ENCODE data around the gene OBSCN.

OBSCN gene

DNA sequence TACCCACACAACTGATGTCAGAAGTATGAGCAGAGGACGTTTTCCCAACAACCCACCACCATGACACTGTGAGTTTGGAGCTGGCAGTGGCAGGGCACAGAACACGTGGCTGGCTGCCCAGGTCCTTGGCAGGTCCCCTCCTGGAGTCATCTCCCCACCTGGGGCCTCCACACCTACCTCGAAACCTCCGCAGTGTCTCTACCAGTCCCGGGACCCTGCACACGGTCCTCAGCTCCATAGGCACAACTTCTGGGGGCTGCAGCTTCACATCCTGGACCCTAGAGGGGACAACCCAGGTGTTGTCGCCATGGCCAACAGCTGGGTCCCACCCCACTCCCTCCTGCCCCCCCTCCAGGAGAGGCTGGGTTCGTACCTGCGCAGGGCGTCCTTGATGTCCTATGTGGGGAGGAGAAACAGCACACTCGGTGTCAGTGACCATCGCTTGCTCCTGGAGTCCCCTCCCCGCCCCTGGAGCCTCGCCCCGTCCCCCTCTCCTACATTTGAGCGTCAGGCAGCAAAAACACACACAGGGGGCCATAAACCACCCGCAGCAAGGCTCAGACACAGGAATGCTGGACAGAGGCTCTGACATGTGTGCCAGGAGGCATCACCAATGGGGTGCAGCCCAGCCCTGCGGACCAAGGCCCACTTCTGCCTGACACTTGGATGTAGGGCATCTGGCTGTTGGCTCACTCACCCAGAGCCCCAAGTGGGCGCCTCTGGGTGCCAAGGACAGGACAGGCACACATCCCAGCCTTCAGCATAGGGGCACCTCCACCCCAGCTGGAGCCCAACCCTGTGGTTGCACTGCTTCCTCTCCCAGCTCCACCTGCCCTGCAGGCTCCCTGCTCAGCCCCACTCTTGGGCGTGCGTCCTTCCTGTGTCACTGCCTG is 189.2 kb downstream of the OBSCN start:
- Mint-ChIP-seq H3K9me3 (no peaks in the 10 kb centered on the region), H3K27me3 (ENCODE audit: low read depth) (no peaks in the 10 kb centered on the region), H3K36me3 (ENCODE audit: low read depth) (peaks cover 34% of the 10 kb centered on the region), H3K4me3 (no peak overlapping the region), H3K4me1 (ENCODE audit: low read depth) (peaks cover 13% of the 10 kb centered on the region), H3K27ac (peak overlapping the region; percentile 68)

DNA sequence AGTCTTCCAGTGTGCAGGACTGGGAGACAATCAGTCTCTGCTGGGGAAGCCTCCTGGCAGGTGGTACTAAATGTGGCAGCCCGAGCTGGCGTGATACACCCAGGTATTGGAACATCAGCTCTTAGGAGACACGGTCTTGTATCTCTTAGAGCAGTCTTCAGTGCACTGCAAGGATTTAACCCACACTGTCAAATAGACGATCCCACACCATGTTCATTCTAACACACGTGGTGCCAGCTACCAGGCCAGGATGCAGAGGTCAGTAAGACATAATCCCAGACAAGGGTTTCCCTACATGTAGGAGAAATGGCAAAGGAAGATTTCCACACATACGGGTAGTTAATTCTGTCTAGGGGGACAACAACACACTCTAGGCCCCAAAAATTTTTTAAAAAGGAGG is 190.1 kb downstream of the OBSCN start:
- Mint-ChIP-seq H3K4me1 (ENCODE audit: low read depth) (peaks cover 18% of the 10 kb centered on the region), H3K27ac (peak overlapping the region; percentile 11), H3K4me3 (no peak overlapping the region), H3K27me3 (ENCODE audit: low read depth) (no peaks in the 10 kb centered on the region), H3K36me3 (ENCODE audit: low read depth) (peaks cover 34% of the 10 kb centered on the region), H3K9me3 (no peaks in the 10 kb centered on the region)

DNA sequence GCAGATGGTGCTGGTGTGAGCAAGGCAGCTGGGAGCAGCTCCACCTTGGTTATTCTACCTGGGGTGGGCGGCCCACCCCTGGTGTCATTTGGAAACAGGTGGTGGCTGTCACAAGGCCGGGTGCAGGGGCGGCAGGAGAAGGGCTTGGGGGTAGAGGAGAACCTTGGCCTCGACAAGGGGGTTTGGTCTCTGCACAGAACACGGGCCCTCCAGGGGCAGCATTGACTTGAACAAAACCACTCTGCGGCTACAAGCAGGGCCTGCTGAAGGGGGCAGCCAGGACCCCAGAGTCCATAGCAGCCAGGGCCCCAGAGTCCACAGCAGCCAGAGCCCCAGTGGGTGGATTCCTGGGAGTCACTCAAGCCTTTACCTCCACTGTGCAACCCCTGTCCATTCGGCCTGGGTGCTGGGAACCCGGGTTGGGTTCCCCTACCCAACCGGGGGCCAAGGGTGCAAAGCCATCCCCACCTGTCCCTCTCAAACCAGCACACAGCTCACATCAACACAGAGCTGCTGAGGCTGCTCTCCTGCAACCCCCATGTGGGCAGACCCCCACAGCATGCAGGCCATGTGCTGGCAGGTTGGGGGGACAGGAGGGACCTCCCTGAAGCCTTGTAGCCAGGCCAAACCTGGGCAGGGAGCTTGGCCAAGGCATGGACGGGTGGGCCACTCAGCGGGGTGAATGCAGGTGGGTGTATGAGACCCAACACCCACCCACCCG is 191.1 kb downstream of the OBSCN start:
- no peaks in the 10 kb centered on the region for H3K9me3 Mint-ChIP-seq
- H3K27ac Mint-ChIP-seq, result no peak overlapping the region
- peaks cover 38% of the 10 kb centered on the region for H3K36me3 Mint-ChIP-seq (ENCODE audit: low read depth)
- H3K4me3 Mint-ChIP-seq, result no peak overlapping the region
- H3K27me3 Mint-ChIP-seq (ENCODE audit: low read depth), result no peaks in the 10 kb centered on the region
- H3K4me1 Mint-ChIP-seq (ENCODE audit: low read depth), result peaks cover 27% of the 10 kb centered on the region

DNA sequence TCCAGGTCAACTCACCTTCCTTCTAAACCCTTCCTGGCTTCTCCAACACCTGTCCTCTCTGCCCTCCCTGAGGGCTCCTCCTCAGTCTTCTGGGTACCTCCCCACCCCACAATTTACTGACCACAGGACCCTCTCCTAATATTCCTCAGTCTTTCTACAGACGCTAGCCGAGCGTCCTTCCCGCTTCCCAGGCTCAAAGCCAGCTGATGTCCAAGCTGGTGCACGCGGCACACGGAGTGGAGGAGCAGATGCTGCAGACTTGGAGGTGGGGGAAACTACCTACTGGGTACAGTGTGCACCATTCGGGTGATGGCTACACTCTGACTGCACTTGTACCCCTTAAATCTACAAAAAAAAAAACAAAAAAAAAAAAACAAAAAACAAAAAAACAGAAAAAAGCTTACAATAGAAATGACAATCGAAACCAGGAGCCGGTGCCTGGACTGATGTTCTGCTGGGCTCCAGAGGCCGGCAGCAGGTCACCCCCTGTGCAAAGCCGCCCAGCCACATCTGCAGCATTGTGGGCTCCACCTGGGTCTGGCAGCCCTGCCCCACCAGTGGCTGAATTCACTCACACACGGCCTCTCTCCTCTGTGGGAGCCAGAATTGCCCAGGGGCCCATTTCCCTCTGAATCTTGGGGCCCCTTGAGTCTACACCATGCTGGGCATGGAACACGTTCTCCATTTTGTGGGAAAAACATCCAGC is 191.8 kb downstream of the OBSCN start:
- peaks cover 35% of the 10 kb centered on the region for H3K4me1 Mint-ChIP-seq (ENCODE audit: low read depth)
- H3K27ac Mint-ChIP-seq, result no peak overlapping the region
- H3K36me3 Mint-ChIP-seq (ENCODE audit: low read depth), result peaks cover 45% of the 10 kb centered on the region
- no peak overlapping the region for H3K4me3 Mint-ChIP-seq
- no peaks in the 10 kb centered on the region for H3K27me3 Mint-ChIP-seq (ENCODE audit: low read depth)
- H3K9me3 Mint-ChIP-seq, result no peaks in the 10 kb centered on the region

DNA sequence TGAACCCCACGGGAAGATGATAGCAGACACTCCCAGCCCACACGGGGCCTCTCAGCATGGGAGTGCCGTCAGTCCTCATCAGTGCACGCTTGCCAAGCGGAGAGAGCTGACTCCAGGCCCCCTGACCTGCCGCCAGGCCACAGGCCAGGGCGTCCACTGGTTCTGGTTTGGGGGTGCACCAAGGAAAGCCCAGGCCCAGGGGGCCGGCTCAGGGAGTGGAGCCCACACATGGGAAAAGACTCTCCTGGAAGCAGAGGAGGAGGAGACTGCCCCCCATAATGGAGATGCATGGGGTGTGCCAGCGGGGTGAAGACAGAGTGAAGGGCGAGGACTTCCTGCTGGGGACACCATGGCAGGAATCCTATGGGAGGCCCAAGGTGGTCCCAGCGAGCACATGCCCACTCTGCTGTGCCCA is 192.4 kb downstream of the OBSCN start:
- Mint-ChIP-seq H3K27me3 (ENCODE audit: low read depth) (no peaks in the 10 kb centered on the region), H3K36me3 (ENCODE audit: low read depth) (peaks cover 47% of the 10 kb centered on the region), H3K4me1 (ENCODE audit: low read depth) (peaks cover 40% of the 10 kb centered on the region), H3K27ac (no peak overlapping the region), H3K4me3 (no peak overlapping the region), H3K9me3 (no peaks in the 10 kb centered on the region)

DNA sequence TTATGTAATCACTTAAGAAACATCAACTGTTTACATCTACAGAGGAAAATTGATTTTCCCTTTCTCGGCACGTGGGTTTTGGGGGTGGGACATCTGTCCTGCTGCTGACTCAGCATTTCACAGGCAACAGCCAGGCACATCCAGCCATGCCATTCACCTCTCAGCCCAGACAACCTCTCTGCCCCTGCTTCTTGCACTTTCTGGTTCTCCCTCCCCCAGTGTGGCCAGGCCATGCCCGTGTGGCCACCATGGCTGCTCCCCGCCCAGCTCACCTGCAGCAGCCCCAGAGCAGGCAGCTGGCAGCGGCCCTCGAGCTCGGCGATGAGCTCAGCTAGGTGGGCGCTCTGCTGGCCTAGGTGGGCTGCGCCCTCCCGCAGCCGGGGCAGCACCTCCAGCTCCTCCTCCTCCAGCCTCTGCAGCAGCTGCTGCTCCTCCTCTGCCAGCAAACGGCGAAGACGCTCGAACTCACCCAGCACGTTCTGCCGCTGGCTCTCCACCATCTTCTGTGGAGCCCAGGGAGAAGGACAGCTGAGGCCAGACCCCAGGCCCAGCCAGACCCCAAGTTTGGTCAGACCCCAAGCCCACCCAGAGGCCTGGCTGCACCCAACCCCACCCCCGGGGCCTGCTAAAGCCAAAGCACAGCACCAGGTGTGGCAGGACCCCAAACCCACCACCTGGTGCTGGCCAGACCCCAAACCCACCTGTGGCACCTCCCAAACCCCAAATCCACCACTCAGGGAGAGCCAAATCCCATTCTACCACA is 193.0 kb downstream of the OBSCN start:
- H3K9me3 Mint-ChIP-seq, result no peaks in the 10 kb centered on the region
- peaks cover 43% of the 10 kb centered on the region for H3K36me3 Mint-ChIP-seq (ENCODE audit: low read depth)
- peaks cover 45% of the 10 kb centered on the region for H3K4me1 Mint-ChIP-seq (ENCODE audit: low read depth)
- no peaks in the 10 kb centered on the region for H3K27me3 Mint-ChIP-seq (ENCODE audit: low read depth)
- H3K4me3 Mint-ChIP-seq, result no peak overlapping the region
- H3K27ac Mint-ChIP-seq, result peak overlapping the region; percentile 45

DNA sequence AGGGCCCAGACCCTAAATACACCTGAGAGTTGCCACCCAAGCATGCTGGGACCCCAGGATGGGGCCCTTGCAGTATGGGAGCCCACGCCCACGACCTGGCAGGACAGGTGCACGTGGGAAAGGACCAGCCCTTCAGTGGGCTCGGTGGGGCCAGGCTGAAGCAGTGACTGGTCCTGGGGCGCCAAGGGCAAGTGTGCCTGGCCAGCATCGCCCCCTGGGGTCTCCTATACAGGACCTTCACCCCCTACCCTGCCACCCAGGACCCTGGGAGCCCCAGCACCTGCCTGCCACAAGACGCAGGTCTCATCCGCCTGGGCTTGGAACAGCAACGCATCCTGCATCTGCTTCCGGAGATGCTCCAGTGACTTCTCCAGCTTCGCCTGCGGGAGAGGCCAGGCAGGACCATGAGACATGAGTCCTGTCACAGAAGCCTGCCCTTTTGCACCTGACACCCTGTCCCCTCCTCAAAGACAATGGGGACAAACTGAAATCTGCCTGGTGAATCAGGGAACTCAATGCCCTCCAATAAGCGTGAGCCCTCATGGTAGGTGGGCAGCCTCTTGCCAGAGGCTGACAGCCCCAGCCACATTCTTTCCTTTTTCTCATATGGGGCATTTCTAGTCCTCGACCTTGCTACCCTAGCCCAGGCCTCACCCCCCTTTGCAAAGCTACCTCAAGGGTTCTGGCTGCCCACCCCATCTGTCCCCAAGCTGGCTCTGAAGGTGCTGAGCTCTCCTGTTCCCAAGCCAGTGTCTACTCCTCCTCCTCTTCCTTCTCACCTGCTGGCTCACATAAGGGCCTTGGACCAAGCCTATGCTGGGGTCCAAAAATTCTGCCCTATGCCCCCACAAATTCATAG is 194.2 kb downstream of the OBSCN start:
- Mint-ChIP-seq H3K4me3 (no peak overlapping the region), H3K27ac (no peak overlapping the region), H3K9me3 (no peaks in the 10 kb centered on the region), H3K36me3 (ENCODE audit: low read depth) (peaks cover 36% of the 10 kb centered on the region), H3K4me1 (ENCODE audit: low read depth) (peaks cover 43% of the 10 kb centered on the region), H3K27me3 (ENCODE audit: low read depth) (no peaks in the 10 kb centered on the region)

DNA sequence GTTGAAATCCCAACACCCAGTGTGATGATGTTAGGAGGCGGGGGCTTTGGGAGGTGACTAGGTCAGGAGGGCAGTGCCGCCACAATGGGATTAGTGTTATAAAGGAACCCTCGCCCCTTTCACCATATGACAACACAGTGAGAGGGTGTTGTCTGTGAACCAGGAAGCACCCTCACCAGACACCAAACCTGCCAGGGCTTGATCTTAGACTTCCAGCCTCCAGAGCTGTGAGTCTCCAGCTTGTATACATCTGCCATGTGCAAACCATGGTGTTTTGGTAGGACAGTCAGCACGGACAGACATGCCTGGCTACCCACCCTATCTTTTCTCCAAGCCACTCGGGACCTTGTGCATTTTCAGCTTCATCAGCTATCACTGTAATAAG is 194.8 kb downstream of the OBSCN start:
- no peak overlapping the region for H3K4me3 Mint-ChIP-seq
- H3K36me3 Mint-ChIP-seq (ENCODE audit: low read depth), result peaks cover 34% of the 10 kb centered on the region
- H3K27ac Mint-ChIP-seq, result no peak overlapping the region
- no peaks in the 10 kb centered on the region for H3K9me3 Mint-ChIP-seq
- no peaks in the 10 kb centered on the region for H3K27me3 Mint-ChIP-seq (ENCODE audit: low read depth)
- peaks cover 41% of the 10 kb centered on the region for H3K4me1 Mint-ChIP-seq (ENCODE audit: low read depth)

DNA sequence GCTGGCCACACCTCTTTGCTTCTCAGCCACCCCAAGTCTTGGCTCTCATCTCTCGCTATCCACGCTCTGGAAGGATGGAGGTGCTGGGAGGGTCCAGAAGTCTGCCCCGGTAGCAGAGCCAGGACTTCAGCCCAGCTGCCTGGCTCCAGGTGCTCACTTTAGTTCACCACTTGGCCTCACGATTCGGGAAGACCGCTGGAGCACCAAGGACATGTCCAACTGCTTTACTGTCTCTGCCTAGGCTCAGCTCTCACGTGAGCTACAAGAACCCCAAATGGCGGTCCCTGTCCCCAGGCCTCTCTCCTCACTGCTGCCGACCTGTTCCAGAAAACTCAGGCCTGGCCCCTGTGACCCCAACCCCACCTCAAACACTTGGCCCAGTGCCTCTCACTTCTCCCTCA is 195.4 kb downstream of the OBSCN start:
- Mint-ChIP-seq H3K4me3 (no peak overlapping the region), H3K36me3 (ENCODE audit: low read depth) (peaks cover 29% of the 10 kb centered on the region), H3K27me3 (ENCODE audit: low read depth) (no peaks in the 10 kb centered on the region), H3K4me1 (ENCODE audit: low read depth) (peaks cover 36% of the 10 kb centered on the region), H3K27ac (peak overlapping the region; percentile 6), H3K9me3 (no peaks in the 10 kb centered on the region)

DNA sequence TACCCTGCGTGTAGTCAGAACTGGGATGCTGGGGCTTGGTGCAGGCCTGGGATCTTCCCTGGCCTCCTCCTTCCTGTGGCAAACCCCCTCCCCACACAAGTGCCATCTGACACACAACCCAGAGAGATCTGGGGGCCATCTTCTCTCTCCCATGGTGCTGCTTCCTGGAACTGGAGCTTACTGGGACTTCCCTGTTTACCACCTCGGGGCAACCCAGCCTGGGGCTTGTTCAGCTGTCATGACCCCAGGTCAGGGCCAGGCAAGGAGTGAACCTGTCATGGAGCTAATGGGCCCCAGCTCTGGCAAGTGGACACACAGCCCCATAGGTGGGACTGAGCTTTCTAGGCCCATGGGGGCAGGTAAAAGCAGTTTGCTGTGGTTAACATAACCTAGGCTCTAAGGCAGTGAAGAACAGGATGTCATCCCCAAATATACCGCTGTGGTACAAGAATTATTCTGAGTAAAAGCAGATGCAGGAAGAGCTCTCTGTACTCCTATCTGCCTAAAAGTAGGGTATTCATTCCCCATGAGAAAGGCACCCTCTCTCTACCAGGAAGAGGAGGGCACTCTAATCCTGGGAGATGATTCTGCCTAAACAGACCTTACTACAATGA is 196.4 kb downstream of the OBSCN start:
- Mint-ChIP-seq H3K4me1 (ENCODE audit: low read depth) (peaks cover 39% of the 10 kb centered on the region), H3K9me3 (no peaks in the 10 kb centered on the region), H3K27me3 (ENCODE audit: low read depth) (no peaks in the 10 kb centered on the region), H3K4me3 (peak overlapping the region; percentile 95), H3K36me3 (ENCODE audit: low read depth) (peaks cover 25% of the 10 kb centered on the region), H3K27ac (peak overlapping the region; percentile 93)

DNA sequence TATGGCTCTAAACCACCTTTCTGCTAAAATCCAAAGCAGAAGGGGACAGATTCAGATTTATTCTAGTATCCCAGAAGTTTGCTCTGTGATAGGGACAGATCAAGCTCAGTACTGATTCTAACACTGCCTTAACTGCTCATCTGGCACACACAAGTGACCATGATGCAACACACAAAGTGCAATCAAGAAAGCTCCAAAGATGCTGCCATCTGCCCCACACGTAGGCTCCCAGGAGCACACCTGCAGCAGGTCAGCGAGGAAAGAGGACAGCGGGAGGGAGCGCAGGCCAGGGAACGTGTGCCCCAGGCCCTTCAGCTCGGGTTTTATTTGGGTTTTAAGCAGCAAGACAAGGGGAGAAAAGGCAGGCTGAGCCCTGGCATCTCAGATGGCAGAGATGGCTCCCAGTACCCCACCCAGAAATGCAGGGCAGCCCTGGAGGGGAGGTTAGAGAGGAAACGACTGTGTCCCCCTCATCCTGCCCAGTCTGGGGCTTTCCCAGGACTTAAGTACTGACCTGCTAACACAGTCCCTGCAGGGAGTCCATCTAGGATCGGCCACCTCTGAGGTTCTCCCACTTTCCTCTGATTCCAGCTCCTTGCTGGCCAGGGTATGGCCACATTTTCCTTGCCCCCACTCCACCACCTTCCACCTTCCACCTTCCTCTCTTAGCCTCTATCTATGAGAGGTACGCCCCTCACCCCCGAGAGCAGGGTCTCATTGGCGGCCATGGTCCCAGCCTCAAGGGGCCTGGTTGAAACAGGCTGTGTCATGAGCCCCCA is 197.5 kb downstream of the OBSCN start:
- H3K4me3 Mint-ChIP-seq, result peak overlapping the region; percentile 95

DNA sequence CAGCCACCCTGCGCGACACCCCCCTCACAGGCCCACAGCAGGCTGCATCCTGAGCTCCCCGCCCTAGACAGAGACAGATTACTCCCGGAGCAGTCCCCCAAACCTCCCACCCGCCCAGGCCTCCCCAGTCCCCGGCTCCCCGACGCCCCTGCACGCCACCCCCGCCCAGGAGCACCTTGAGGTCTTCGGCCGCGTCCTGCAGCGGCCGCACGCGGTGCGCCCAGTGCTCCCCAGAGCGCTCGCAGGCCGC is 198.1 kb downstream of the OBSCN start:
- peak overlapping the region; percentile 93 for H3K27ac Mint-ChIP-seq
- peaks cover 40% of the 10 kb centered on the region for H3K4me1 Mint-ChIP-seq (ENCODE audit: low read depth)
- no peaks in the 10 kb centered on the region for H3K27me3 Mint-ChIP-seq (ENCODE audit: low read depth)
- H3K4me3 Mint-ChIP-seq, result peak overlapping the region; percentile 95
- H3K36me3 Mint-ChIP-seq (ENCODE audit: low read depth), result peaks cover 20% of the 10 kb centered on the region
- H3K9me3 Mint-ChIP-seq, result no peaks in the 10 kb centered on the region

More for the DNA sequence above, 197.5 kb downstream of the OBSCN start:
- Mint-ChIP-seq H3K27ac (peak overlapping the region; percentile 93), H3K9me3 (no peaks in the 10 kb centered on the region), H3K36me3 (ENCODE audit: low read depth) (peaks cover 22% of the 10 kb centered on the region), H3K4me1 (ENCODE audit: low read depth) (peaks cover 40% of the 10 kb centered on the region), H3K27me3 (ENCODE audit: low read depth) (no peaks in the 10 kb centered on the region)
